Neural progenitor cell (in vitro differentiated cells): ENCODE results near the gene ZNF189. TPM values are rescaled to one million over a fixed set of nuclear protein-coding genes. Genes with fewer than 3 reads are reported as not detected.

Experiments used
- DNase-seq: peaks from one replicate; pipeline ENCODE4 v3.0.0-alpha.2; 2016; ENCODE audit warnings: low spot score
- H2AFZ ChIP-seq: fragments of 200-600 bp; sonication (generic); replicated peaks from 2 replicates; pipeline ENCODE4 v1.6.1; 2016; ENCODE audit warnings: antibody characterized with exemption
- H3F3A ChIP-seq: fragments of 200-600 bp; sonication (generic); 2 replicates; pipeline ENCODE4 v1.6.1; 2016; ENCODE audit warnings: antibody characterized with exemption, low read depth
- H3K27ac ChIP-seq: fragments of 200-600 bp; sonication (generic); 2 replicates; pipeline ENCODE4 v1.5.1; 2016; ENCODE audit warnings: mild to moderate bottlenecking
- H3K27me3 ChIP-seq: fragments of 200-600 bp; sonication (generic); 2 replicates; pipeline ENCODE4 v1.6.1; 2016; ENCODE audit warnings: mild to moderate bottlenecking, moderate library complexity
- H3K36me3 ChIP-seq: fragments of 200-600 bp; sonication (generic); 2 replicates; pipeline ENCODE4 v1.5.1; 2016
- H3K4me1 ChIP-seq: fragments of 200-600 bp; sonication (generic); 2 replicates; pipeline ENCODE4 v1.6.1; 2016; ENCODE audit warnings: mixed run types
- H3K4me2 ChIP-seq: fragments of 200-600 bp; sonication (generic); 2 replicates; pipeline ENCODE4 v1.6.1; 2016
- H3K4me3 ChIP-seq: fragments of 200-600 bp; sonication (generic); 2 replicates; pipeline ENCODE4 v1.5.1; 2016
- H3K79me2 ChIP-seq: fragments of 200-600 bp; sonication (generic); 2 replicates; pipeline ENCODE4 v1.6.1; 2016; ENCODE audit warnings: low read depth
- H3K9ac ChIP-seq: fragments of 200-600 bp; sonication (generic); 2 replicates; pipeline ENCODE4 v1.6.1; 2016
- H3K9me3 ChIP-seq: fragments of 200-600 bp; sonication (generic); 2 replicates; pipeline ENCODE4 v1.5.1; 2016; ENCODE audit warnings: low read depth
- H4K20me1 ChIP-seq: fragments of 200-600 bp; sonication (generic); 2 replicates; pipeline ENCODE4 v1.6.1; 2016; ENCODE audit warnings: low read depth
- H3K27ac Mint-ChIP-seq: 3 replicates; pipeline ENCODE4 v1.8.0; 2021; ENCODE audit warnings: mixed read lengths
- H3K27me3 Mint-ChIP-seq: 2 replicates; pipeline ENCODE4 v1.8.0; 2022; ENCODE audit warnings: low read depth, mild to moderate bottlenecking, inconsistent platforms, moderate library complexity, mixed read lengths; ENCODE audit not compliant: insufficient read depth
- H3K36me3 Mint-ChIP-seq: 3 replicates; pipeline ENCODE4 v1.8.0; 2021; ENCODE audit warnings: mixed read lengths
- H3K4me1 Mint-ChIP-seq: 3 replicates; pipeline ENCODE4 v1.8.0; 2021; ENCODE audit warnings: mixed read lengths
- H3K4me3 Mint-ChIP-seq: 3 replicates; pipeline ENCODE4 v1.8.0; 2021; ENCODE audit warnings: mild to moderate bottlenecking, moderate library complexity, mixed read lengths
- H3K9me3 Mint-ChIP-seq: 3 replicates; pipeline ENCODE4 v1.8.0; 2020; ENCODE audit warnings: mixed read lengths
- CTCF ChIP-seq: fragments of 200-600 bp; sonication (generic); IDR thresholded peaks from 2 replicates; pipeline ENCODE4 v1.5.1; 2017; ENCODE audit warnings: antibody characterized with exemption, mild to moderate bottlenecking
- EZH2 ChIP-seq: fragments of 200-600 bp; sonication (generic); IDR thresholded peaks from 2 replicates; pipeline ENCODE4 v1.6.1; 2017; ENCODE audit warnings: antibody characterized with exemption, mild to moderate bottlenecking, moderate library complexity
- EZH2phosphoT487 ChIP-seq: fragments of 200-600 bp; sonication (generic); IDR thresholded peaks from 2 replicates; pipeline ENCODE4 v1.6.1; 2017; ENCODE audit warnings: antibody characterized with exemption
- total RNA-seq: library from RNA; depleted of rRNA; stranded (reverse); fragments of >200 nt; gene quantifications from 2 replicates; pipeline ENCODE4 v1.2.3, GENCODE V29; 2015; ENCODE audit warnings: low replicate concordance

ZNF189 gene
- total RNA-seq, 1 donor from 2014 or later = 40.2 TPM

- H3K9me3 ChIP-seq = peaks cover 17% of the 10 kb centered on the region
- no peak for DNase-seq
Observed at GRCh38 chr9:101414839-101415238, 16.2 kb downstream of the ZNF189 start.

DNA sequence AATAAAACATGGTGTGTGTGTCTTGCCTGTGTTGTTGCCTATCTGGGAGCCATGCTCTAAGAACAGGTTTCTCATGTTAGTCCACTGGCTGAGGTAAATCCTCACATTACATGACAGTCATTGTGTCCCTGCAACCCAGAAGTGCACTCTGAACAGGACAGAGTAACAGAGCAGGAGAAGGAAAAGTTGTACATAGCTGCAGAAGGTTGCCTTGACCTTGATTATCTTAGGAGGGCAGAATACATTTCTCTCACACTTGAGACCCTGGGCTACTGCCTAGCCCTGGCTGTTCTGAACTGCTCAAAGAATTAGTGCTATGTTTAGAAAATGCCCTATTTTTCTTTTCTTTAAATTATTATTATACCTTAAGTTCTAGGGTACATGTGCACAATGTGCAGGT, 16.9 kb downstream of the ZNF189 start:
- no peaks in the 10 kb centered on the region for H3K27me3 ChIP-seq
- Mint-ChIP-seq H3K27me3 (peaks cover 3% of the 10 kb centered on the region), H3K9me3 (peaks cover 39% of the 10 kb centered on the region), H3K27ac (no peak overlapping the region), H3K4me3 (no peak overlapping the region), H3K4me1 (no peaks in the 10 kb centered on the region), H3K36me3 (peaks cover 41% of the 10 kb centered on the region)
- H3K36me3 ChIP-seq = peaks cover 4% of the 10 kb centered on the region
- H3F3A ChIP-seq = no peaks in the 10 kb centered on the region
- no peak for DNase-seq
- H3K9me3 ChIP-seq = peaks cover 12% of the 10 kb centered on the region
- H3K27ac ChIP-seq = no peak overlapping the region
- no peak overlapping the region for H3K4me2 ChIP-seq
- TF ChIP-seq CTCF (no peak), EZH2 (no peak), EZH2phosphoT487 (no peak)
- H3K79me2 ChIP-seq = no peaks in the 10 kb centered on the region
- H3K9ac ChIP-seq = no peak overlapping the region
- H4K20me1 ChIP-seq = no peaks in the 10 kb centered on the region
- H3K4me3 ChIP-seq = no peak overlapping the region
- H2AFZ ChIP-seq = no peak overlapping the region
- H3K4me1 ChIP-seq = no peaks in the 10 kb centered on the region

More at GRCh38 chr9:101414839-101415238, 16.2 kb downstream of the ZNF189 start:
- H3K27ac ChIP-seq = no peak overlapping the region
- H3K4me1 ChIP-seq = no peaks in the 10 kb centered on the region
- H3K4me3 ChIP-seq = no peak overlapping the region
- peaks cover 44% of the 10 kb centered on the region for H3K9me3 Mint-ChIP-seq
- H3K4me3 Mint-ChIP-seq = no peak overlapping the region
- TF ChIP-seq EZH2phosphoT487 (no peak), CTCF (no peak), EZH2 (no peak)
- H3K4me1 Mint-ChIP-seq = no peaks in the 10 kb centered on the region
- H3K4me2 ChIP-seq = no peak overlapping the region
- H3K36me3 Mint-ChIP-seq = peaks cover 46% of the 10 kb centered on the region
- no peak overlapping the region for H3K27ac Mint-ChIP-seq
- no peak overlapping the region for H3K9ac ChIP-seq
- H2AFZ ChIP-seq = no peak overlapping the region
- H3F3A ChIP-seq = no peaks in the 10 kb centered on the region
- peaks cover 12% of the 10 kb centered on the region for H3K36me3 ChIP-seq
- H3K79me2 ChIP-seq = no peaks in the 10 kb centered on the region
- H3K27me3 Mint-ChIP-seq = peaks cover 3% of the 10 kb centered on the region
- H3K27me3 ChIP-seq = no peaks in the 10 kb centered on the region
- H4K20me1 ChIP-seq = no peaks in the 10 kb centered on the region

- H3K27ac Mint-ChIP-seq = no peak overlapping the region
- Histone ChIP-seq H2AFZ (no peak overlapping the region), H3K27me3 (no peaks in the 10 kb centered on the region), H3K9ac (no peak overlapping the region), H3K4me2 (no peak overlapping the region), H3K9me3 (peaks cover 3% of the 10 kb centered on the region), H4K20me1 (no peaks in the 10 kb centered on the region), H3K4me3 (no peak overlapping the region), H3K27ac (no peak overlapping the region), H3F3A (no peaks in the 10 kb centered on the region), H3K36me3 (no peaks in the 10 kb centered on the region), H3K4me1 (no peaks in the 10 kb centered on the region), H3K79me2 (no peaks in the 10 kb centered on the region)
- no peak for DNase-seq
- no peak for TF ChIP-seq EZH2phosphoT487
- TF ChIP-seq CTCF = no peak
- TF ChIP-seq EZH2 = no peak
- peaks cover 27% of the 10 kb centered on the region for H3K9me3 Mint-ChIP-seq
- no peak overlapping the region for H3K4me3 Mint-ChIP-seq
- peaks cover 3% of the 10 kb centered on the region for H3K27me3 Mint-ChIP-seq
- no peaks in the 10 kb centered on the region for H3K4me1 Mint-ChIP-seq
- H3K36me3 Mint-ChIP-seq = peaks cover 30% of the 10 kb centered on the region
Observed at GRCh38 chr9:101417389-101417788, 18.7 kb downstream of the ZNF189 start.
